ENCODE results near the gene ADAMTS7. TPM values are rescaled to one million over a fixed set of nuclear protein-coding genes. Genes with fewer than 3 reads are reported as not detected.
A peak's percentile ranks its signal among the peaks of the same experiment; 100 is the strongest.

The ADAMTS7 gene
- total RNA-seq, 4 donors from 2014 or later = 0.59 to 2.1 (median 0.60) TPM

- WGBS, 2 donors = 88 to 92% methylated on average over 2 of the region's 2 CpGs
- intact Hi-C loops (cut with DNase I; ENCODE audit: low total_unique reads) = no loop called here
- DNase-seq (ENCODE audit: low spot score in 2 of 2) = no peak
- TF ChIP-seq, protein P1, sequence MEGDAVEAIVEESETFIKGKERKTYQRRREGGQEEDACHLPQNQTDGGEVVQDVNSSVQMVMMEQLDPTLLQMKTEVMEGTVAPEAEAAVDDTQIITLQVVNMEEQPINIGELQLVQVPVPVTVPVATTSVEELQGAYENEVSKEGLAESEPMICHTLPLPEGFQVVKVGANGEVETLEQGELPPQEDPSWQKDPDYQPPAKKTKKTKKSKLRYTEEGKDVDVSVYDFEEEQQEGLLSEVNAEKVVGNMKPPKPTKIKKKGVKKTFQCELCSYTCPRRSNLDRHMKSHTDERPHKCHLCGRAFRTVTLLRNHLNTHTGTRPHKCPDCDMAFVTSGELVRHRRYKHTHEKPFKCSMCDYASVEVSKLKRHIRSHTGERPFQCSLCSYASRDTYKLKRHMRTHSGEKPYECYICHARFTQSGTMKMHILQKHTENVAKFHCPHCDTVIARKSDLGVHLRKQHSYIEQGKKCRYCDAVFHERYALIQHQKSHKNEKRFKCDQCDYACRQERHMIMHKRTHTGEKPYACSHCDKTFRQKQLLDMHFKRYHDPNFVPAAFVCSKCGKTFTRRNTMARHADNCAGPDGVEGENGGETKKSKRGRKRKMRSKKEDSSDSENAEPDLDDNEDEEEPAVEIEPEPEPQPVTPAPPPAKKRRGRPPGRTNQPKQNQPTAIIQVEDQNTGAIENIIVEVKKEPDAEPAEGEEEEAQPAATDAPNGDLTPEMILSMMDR (IDR thresholded peaks at IDR 0.05) = no peak
- no peak for TF ChIP-seq POLR2A (IDR thresholded peaks at IDR 0.05)
- no peak overlapping the region for H3K4me3 ChIP-seq (ENCODE audit: low read depth, poor library complexity, severe bottlenecking)
Measured at GRCh38 chr15:78717956-78718656, 93.2 kb downstream of the ADAMTS7 start.

GRCh38 chr15:78716651-78717050 is 94.6 kb downstream of the ADAMTS7 start:
- H3K4me3 ChIP-seq (ENCODE audit: low read depth, poor library complexity, severe bottlenecking) = no peak overlapping the region
- TF ChIP-seq, protein P1 (IDR thresholded peaks at IDR 0.05) = no peak
- TF ChIP-seq POLR2A (IDR thresholded peaks at IDR 0.05) = no peak
- no peak for DNase-seq (ENCODE audit: low spot score in 2 of 2)
- 79 to 85% methylated on average over 2 of the region's 2 CpGs for WGBS, 2 donors
- intact Hi-C loops (cut with DNase I; ENCODE audit: low total_unique reads) = no loop called here

GRCh38 chr15:78715930-78716329 is 95.3 kb downstream of the ADAMTS7 start:
- WGBS, 2 donors = 57 to 81% methylated on average over 2 of the region's 2 CpGs
- peak in 1 of 2 donors; percentile 20 for DNase-seq (ENCODE audit: low spot score in 2 of 2)
- intact Hi-C loops (cut with DNase I; ENCODE audit: low total_unique reads) = no loop called here

DNA sequence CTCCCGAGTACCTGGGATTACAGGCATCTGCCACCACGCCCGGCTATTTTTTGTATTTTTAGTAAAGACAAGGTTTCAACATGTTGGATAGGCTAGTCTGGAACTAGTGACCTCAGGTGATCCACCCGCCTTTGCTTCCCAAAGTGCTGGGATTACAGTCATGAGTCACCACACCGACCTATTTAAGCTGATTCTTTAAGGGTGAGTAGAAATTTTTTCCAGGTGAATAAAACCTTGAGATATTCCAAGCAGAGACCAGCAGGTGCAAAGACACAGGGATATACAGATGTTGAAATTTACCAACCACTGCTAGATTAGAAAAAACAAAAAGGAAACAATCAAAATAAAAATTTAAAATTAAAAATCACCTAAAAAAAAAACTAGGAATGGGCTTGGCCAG is 95.8 kb downstream of the ADAMTS7 start:
- peak in 1 of 2 donors; percentile 21 for DNase-seq (ENCODE audit: low spot score in 2 of 2)
- TF ChIP-seq POLR2A (IDR thresholded peaks at IDR 0.05) = no peak
- 58 to 72% methylated on average over 5 of the region's 5 CpGs for whole genome bisulfite sequencing, 2 donors
- intact Hi-C loops (cut with DNase I; ENCODE audit: low total_unique reads) = no loop called here
- H3K4me3 ChIP-seq (ENCODE audit: low read depth, poor library complexity, severe bottlenecking) = no peak overlapping the region

More at GRCh38 chr15:78715930-78716329, 95.3 kb downstream of the ADAMTS7 start:
- no peak overlapping the region for H3K4me3 ChIP-seq (ENCODE audit: low read depth, poor library complexity, severe bottlenecking)
- TF ChIP-seq, protein P1 (IDR thresholded peaks at IDR 0.05) = no peak
- TF ChIP-seq POLR2A (IDR thresholded peaks at IDR 0.05) = no peak

DNA sequence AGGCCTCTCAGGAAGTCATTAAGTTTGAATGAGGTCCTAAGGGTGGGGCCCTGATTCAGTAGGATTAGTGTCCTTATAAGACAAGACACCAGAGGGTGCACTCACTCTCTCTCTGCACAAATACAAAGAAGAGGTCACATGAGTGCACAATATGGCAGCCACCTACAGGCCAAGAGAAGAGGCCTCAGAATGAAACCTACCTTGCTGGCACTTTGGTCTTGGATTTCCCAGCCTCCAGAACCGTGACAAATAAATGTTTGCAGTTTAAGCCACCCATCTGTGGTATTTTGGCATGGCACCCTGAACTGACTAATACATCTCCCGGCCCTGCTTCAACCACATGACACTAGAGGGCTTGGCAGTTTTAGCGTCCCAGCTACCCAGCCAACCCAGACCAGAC is 96.4 kb downstream of the ADAMTS7 start:
- 50 to 58% methylated on average over 3 of the region's 3 CpGs for WGBS, 2 donors
- intact Hi-C loops (cut with DNase I; ENCODE audit: low total_unique reads) = no loop called here
- H3K4me3 ChIP-seq (ENCODE audit: low read depth, poor library complexity, severe bottlenecking) = no peak overlapping the region
- no peak for TF ChIP-seq POLR2A (IDR thresholded peaks at IDR 0.05)
- TF ChIP-seq, protein P1 (IDR thresholded peaks at IDR 0.05) = no peak
- DNase-seq (ENCODE audit: low spot score in 2 of 2) = peak in 1 of 2 donors; percentile 21

- no peak overlapping the region for H3K4me3 ChIP-seq (ENCODE audit: low read depth, poor library complexity, severe bottlenecking)
- intact Hi-C loops (cut with DNase I; ENCODE audit: low total_unique reads) = no loop called here
- peak in 1 of 2 donors; percentile 46 for DNase-seq (ENCODE audit: low spot score in 2 of 2)
- WGBS, 2 donors = 62 to 79% methylated on average over 8 of the region's 8 CpGs
- TF ChIP-seq, protein P1 (IDR thresholded peaks at IDR 0.05) = no peak
Measured at GRCh38 chr15:78712797-78713515, 98.3 kb downstream of the ADAMTS7 start.
